ENCODE data around the gene ZNF785. TPM values are rescaled to one million over a fixed set of nuclear protein-coding genes. Genes with fewer than 3 reads are reported as not detected.
A peak's percentile ranks its signal among the peaks of the same experiment; 100 is the strongest.

The ZNF785 gene
- total RNA-seq, 4 donors from 2014 or later = 12.0 to 17.1 (median 14.9) TPM

DNA sequence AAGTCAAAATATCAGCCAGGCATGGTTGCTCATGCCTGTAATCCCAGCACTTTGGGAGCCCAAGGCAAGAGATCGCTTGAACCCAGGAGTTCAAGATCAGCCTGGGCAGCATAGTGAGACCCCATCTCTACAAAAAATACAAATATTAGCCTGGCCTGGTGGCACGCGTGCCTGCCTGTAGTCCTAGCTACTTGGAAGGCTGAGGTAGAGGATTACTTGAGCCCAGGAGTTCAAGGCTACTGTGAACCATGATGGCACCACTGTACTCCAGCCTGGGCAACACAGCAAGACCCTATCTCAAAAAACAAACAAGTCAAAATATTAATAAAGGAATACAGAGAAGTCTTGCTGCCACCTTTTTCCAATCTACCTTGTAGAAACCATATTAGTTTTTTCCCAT is 20.5 kb upstream of the ZNF785 start:
- Histone ChIP-seq H3K36me3 (peaks cover 0 to 67% (median 13%) of the 10 kb centered on the region in 3 donors), H3K4me3 (no peak overlapping the region), H3K9me3 (no peaks in the 10 kb centered on the region), H3K27ac (no peak overlapping the region), H3K4me1 (peaks cover 0 to 24% (median 4%) of the 10 kb centered on the region in 4 donors), H3K27me3 (no peaks in the 10 kb centered on the region)
- WGBS, 2 donors = 94 to 97% methylated on average over 3 of the region's 3 CpGs
- no peak for TF ChIP-seq POLR2A (IDR thresholded peaks at IDR 0.05)
- TF ChIP-seq, protein P1, sequence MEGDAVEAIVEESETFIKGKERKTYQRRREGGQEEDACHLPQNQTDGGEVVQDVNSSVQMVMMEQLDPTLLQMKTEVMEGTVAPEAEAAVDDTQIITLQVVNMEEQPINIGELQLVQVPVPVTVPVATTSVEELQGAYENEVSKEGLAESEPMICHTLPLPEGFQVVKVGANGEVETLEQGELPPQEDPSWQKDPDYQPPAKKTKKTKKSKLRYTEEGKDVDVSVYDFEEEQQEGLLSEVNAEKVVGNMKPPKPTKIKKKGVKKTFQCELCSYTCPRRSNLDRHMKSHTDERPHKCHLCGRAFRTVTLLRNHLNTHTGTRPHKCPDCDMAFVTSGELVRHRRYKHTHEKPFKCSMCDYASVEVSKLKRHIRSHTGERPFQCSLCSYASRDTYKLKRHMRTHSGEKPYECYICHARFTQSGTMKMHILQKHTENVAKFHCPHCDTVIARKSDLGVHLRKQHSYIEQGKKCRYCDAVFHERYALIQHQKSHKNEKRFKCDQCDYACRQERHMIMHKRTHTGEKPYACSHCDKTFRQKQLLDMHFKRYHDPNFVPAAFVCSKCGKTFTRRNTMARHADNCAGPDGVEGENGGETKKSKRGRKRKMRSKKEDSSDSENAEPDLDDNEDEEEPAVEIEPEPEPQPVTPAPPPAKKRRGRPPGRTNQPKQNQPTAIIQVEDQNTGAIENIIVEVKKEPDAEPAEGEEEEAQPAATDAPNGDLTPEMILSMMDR (IDR thresholded peaks at IDR 0.05) = no peak
- TF ChIP-seq EP300 (IDR thresholded peaks at IDR 0.05) = no peak
- DNase-seq (ENCODE audit: low spot score in 2 of 2) = no peak

DNA sequence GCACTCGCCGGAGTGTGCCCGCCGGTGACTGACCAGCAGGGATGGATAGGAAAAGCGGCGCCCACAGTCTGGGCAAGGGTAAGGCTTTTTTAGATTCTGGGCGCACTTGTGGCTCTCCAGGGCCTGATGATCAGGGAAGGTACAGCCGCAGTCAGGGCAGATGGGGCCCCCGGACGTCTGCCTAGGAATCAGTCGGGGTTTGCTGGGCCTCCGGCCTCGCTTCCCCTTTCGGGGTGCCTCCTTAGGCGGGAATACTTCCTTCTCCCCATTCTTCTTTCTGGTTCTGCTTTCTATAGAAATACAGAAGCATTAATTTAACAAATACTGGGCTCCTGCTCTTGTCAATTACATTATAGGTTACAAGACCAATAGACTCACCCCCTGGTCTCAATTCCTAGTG is 19.7 kb upstream of the ZNF785 start:
- Histone ChIP-seq H3K4me1 (peaks cover 0 to 18% (median 4%) of the 10 kb centered on the region in 4 donors), H3K27me3 (no peaks in the 10 kb centered on the region), H3K27ac (no peak overlapping the region), H3K4me3 (no peak overlapping the region), H3K9me3 (no peaks in the 10 kb centered on the region), H3K36me3 (peaks cover 0 to 67% (median 13%) of the 10 kb centered on the region in 3 donors)
- WGBS, 2 donors = 87 to 95% methylated on average over 15 of the region's 15 CpGs
- no peak for DNase-seq (ENCODE audit: low spot score in 2 of 2)
- TF ChIP-seq, protein P1 (IDR thresholded peaks at IDR 0.05) = no peak
- TF ChIP-seq EP300 (IDR thresholded peaks at IDR 0.05) (no peak), POLR2A (IDR thresholded peaks at IDR 0.05) (no peak)

GRCh38 chr16:30604316-30604947 is 18.9 kb upstream of the ZNF785 start:
- no peak for TF ChIP-seq EP300 (IDR thresholded peaks at IDR 0.05)
- TF ChIP-seq POLR2A (IDR thresholded peaks at IDR 0.05) = no peak
- TF ChIP-seq, protein P1 (IDR thresholded peaks at IDR 0.05) = no peak
- no peak for DNase-seq (ENCODE audit: low spot score in 2 of 2)
- Histone ChIP-seq H3K4me1 (peaks cover 0 to 17% (median 4%) of the 10 kb centered on the region in 4 donors), H3K36me3 (peaks cover 0 to 67% (median 13%) of the 10 kb centered on the region in 3 donors), H3K9me3 (no peaks in the 10 kb centered on the region), H3K27me3 (no peaks in the 10 kb centered on the region), H3K4me3 (no peak overlapping the region), H3K27ac (no peak overlapping the region)
- 92 to 94% methylated on average over 42 to 49 of the region's 49 CpGs for WGBS, 2 donors

DNA sequence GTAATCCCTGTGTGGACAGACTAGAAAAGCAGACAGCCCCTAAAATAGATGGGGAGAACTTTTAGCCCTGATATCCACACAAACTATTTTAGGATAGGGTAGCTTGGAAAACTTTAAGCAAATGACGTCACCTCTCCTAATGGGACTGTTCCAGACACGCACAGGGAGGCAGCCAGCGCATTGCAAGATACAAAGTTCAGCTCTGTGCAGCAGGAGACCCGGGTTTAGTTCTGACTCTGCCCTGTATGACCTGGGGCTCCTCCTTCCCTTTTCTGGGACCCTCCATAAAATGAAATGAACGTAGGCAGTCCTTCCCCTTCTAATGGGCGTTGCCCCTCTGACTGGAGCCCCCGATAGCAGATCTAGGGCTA is 18.4 kb upstream of the ZNF785 start:
- no peaks in the 10 kb centered on the region for H3K9me3 ChIP-seq
- H3K36me3 ChIP-seq = peaks cover 0 to 67% (median 13%) of the 10 kb centered on the region in 3 donors
- no peak overlapping the region for H3K4me3 ChIP-seq
- H3K27me3 ChIP-seq = no peaks in the 10 kb centered on the region
- 78 to 87% methylated on average over 7 of the region's 7 CpGs for WGBS, 2 donors
- DNase-seq (ENCODE audit: low spot score in 2 of 2) = no peak
- peaks cover 0 to 12% (median 2%) of the 10 kb centered on the region in 4 donors for H3K4me1 ChIP-seq
- TF ChIP-seq, protein P1 (IDR thresholded peaks at IDR 0.05) = no peak
- TF ChIP-seq POLR2A (IDR thresholded peaks at IDR 0.05) (no peak), EP300 (IDR thresholded peaks at IDR 0.05) (no peak)
- no peak overlapping the region for H3K27ac ChIP-seq

GRCh38 chr16:30602616-30603277 is 17.2 kb upstream of the ZNF785 start:
- no peak for DNase-seq (ENCODE audit: low spot score in 2 of 2)
- peaks cover 0 to 60% (median 13%) of the 10 kb centered on the region in 3 donors for H3K36me3 ChIP-seq

More at GRCh38 chr16:30602616-30603277, 17.2 kb upstream of the ZNF785 start:
- no peaks in the 10 kb centered on the region for H3K27me3 ChIP-seq
- peak in 1 of 2 donors; percentile 22 for TF ChIP-seq EP300 (IDR thresholded peaks at IDR 0.05)
- TF ChIP-seq, protein P1 (IDR thresholded peaks at IDR 0.05) = no peak
- no peak overlapping the region for H3K4me3 ChIP-seq
- WGBS, 2 donors = 49 to 68% methylated on average over 4 of the region's 4 CpGs
- no peak overlapping the region for H3K27ac ChIP-seq
- H3K9me3 ChIP-seq = no peaks in the 10 kb centered on the region
- peaks cover 0 to 4% (median under 1%) of the 10 kb centered on the region in 4 donors for H3K4me1 ChIP-seq
